GM18870 (cell line): Measurements from ENCODE around the gene HDAC4.

Experiments
- ATAC-seq: cut with Tn5 transposase; IDR thresholded peaks from one replicate; pipeline ENCODE4 v1.9.1; 2021; ENCODE audit warnings: moderate library complexity; ENCODE audit not compliant: unreplicated experiment

The HDAC4 gene

GRCh38 chr2:239429473-239430350 lies 28.9 kb upstream of the HDAC4 start:
- ATAC-seq, result no peak

- no peak for ATAC-seq
Measured at GRCh38 chr2:239425631-239426030, 24.8 kb upstream of the HDAC4 start.

- no peak for ATAC-seq
Measured at GRCh38 chr2:239424337-239425045, 23.7 kb upstream of the HDAC4 start.

GRCh38 chr2:239423551-239423950 lies 22.7 kb upstream of the HDAC4 start:
- no peak for ATAC-seq

GRCh38 chr2:239421851-239422250 lies 21.0 kb upstream of the HDAC4 start:
- no peak for ATAC-seq

- ATAC-seq, result no peak
Measured at GRCh38 chr2:239420082-239420481, 19.3 kb upstream of the HDAC4 start.

- ATAC-seq, result no peak
Measured at GRCh38 chr2:239418918-239419317, 18.1 kb upstream of the HDAC4 start.

GRCh38 chr2:239412905-239413603 lies 12.2 kb upstream of the HDAC4 start:
- ATAC-seq, result no peak

GRCh38 chr2:239411549-239412319 lies 10.9 kb upstream of the HDAC4 start:
- ATAC-seq, result no peak

- ATAC-seq, result no peak
Measured at GRCh38 chr2:239411117-239411516, 10.3 kb upstream of the HDAC4 start.

GRCh38 chr2:239409976-239410375 lies 9.2 kb upstream of the HDAC4 start:
- ATAC-seq, result no peak

GRCh38 chr2:239407112-239407511 lies 6.3 kb upstream of the HDAC4 start:
- ATAC-seq, result no peak

GRCh38 chr2:239406316-239406995 lies 5.6 kb upstream of the HDAC4 start:
- no peak for ATAC-seq

- ATAC-seq, result no peak
Measured at GRCh38 chr2:239405071-239405470, 4.3 kb upstream of the HDAC4 start.

GRCh38 chr2:239402666-239403065 lies 1.8 kb upstream of the HDAC4 start:
- no peak for ATAC-seq

- peak; percentile 7 for ATAC-seq
Measured at GRCh38 chr2:239401881-239402233, 1.0 kb upstream of the HDAC4 start.

GRCh38 chr2:239401067-239401880 lies 454 bp upstream of the HDAC4 start:
- ATAC-seq, result peak; percentile 84

GRCh38 chr2:239399921-239400595 lies 762 bp downstream of the HDAC4 start:
- ATAC-seq, result no peak

GRCh38 chr2:239399433-239399920 lies 1.3 kb downstream of the HDAC4 start:
- no peak for ATAC-seq
